GM19239 (cell line): ENCODE results near the gene TRAPPC4.
"Not testable (repeated sequence)": the region's sequence is repeated elsewhere in the genome, so short reads cannot be mapped to it uniquely, and the experiment has no call there.

ENCODE experiments used
- DNase-seq: peaks from one replicate; pipeline ENCODE4 v3.0.0; 2011; ENCODE audit warnings: low spot score; ENCODE audit not compliant: insufficient read length
- FAIRE-seq: peaks from 2 replicates; lab custom pipeline; 2011; peaks lifted over from hg19 to GRCh38; lab: Jason Lieb, UNC

TRAPPC4 gene, protein sequence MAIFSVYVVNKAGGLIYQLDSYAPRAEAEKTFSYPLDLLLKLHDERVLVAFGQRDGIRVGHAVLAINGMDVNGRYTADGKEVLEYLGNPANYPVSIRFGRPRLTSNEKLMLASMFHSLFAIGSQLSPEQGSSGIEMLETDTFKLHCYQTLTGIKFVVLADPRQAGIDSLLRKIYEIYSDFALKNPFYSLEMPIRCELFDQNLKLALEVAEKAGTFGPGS

DNA sequence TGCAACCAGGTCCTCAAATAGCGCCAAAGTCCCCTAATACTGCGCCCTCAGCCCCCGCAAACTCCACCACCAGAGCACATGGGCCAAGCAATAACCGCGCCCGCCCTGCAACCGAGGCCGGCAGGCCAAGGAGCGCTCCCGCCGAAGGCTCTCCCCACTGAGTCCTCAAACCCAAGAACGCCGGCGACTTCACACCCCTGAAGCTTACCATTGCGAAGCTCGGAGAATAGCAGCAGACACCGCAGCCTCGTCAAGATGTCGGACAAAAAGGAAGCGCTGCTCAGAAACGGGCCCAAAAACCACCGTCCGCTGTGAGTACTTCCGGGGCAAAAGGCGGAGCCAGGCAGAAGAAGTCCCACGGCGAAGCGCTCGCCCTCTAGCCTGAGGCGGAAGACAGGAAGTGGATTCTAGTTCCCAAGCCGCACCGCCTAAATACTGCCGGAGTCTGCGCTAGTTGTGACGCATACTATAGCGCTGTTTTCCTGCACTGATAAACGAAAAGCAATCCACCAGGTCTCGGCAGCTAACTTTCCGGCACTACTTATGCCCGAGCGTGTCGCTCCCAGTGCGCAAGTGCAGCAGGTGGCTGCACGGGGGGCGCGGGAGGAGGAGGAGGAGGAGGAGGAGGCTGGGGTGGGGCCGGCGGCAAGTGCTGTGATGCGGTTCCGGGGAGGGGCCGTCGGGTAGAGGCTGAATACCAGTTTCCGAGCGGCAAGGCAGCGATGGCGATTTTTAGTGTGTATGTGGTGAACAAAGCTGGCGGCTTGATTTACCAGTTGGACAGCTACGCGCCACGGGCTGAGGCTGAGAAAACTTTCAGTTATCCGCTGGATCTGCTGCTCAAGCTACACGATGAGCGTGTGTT is at the start of gene TRAPPC4, which contains the start of gene RPS25:
Gene TRAPPC4 (plus strand): TSS at position 693 of the 865 bp plus-strand sequence. CDS start 30 bp downstream, at position 723.
Gene RPS25 (minus strand): TSS at position 270 of the 865 bp plus-strand sequence. CDS start 59 bp downstream, at position 211.
- peak; percentile 94 for FAIRE-seq
- peak; percentile 88 for DNase-seq

DNA sequence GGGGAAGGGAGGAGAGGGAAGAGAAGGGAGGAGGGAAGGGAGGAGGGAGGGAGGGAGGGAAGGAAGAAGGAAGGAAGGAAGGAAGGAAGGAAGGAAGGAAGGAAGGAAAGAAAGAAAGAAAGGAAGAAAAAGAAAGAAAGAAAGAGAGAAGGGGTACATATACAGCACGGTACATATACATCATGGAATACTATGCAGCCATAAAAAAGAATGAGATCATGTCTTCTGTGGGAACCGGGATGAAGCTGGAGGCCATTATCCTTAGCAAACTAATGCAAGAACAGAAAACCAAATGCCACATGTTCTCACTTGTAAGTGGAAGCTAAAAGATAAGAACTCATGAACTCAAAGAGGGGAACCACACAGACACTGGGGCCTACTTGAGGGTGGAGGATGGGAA is 49.1 kb upstream of the TRAPPC4 start:
- DNase-seq, FAIRE-seq: not testable (repeated sequence)

DNA sequence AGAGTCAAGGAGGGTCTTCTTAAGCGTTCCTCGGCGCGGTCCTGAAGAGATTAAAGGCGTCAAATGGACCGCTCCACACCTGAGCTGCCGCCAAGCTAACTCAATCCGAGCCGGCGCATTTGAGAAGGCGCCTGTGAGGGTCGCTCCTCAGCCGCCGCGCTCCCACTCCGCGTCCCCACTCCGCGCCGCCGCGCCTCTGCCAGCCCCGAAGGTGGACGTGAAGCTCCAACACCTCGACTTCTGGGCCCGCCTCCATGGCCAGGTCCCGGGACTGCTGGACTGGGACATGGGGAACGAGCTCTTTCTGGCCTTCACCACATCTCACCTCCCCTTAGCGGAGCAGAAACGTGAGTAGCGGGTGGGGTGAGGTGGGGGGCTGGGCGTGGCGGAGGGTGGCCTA is 46.9 kb upstream of the TRAPPC4 start, which contains the start of gene FOXR1:
Gene FOXR1 (plus strand): TSS at position 116 of the 400 bp plus-strand sequence. CDS start 171 bp downstream, at position 287.
- FAIRE-seq, result no peak
- no peak for DNase-seq

DNA sequence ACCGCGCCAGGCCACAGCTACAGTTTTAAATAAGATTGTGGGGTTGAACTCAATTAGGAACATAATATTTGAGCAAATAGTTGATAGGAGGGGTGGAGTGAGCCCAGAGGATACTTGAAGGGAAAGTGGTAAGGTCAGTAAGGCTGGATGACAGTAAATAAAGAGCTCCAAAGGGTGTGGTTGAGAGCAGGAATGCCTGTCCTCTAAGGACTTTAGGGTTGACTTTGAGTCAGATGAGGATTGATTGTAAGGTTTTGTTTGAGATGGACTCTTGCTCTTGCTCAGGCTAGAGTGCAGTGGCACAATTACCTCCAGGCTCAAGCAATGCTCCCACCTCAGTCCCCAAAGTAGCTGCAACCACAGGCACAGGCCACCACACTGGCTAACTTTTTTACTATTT is 44.6 kb upstream of the TRAPPC4 start:
- FAIRE-seq, result no peak
- no peak for DNase-seq

DNA sequence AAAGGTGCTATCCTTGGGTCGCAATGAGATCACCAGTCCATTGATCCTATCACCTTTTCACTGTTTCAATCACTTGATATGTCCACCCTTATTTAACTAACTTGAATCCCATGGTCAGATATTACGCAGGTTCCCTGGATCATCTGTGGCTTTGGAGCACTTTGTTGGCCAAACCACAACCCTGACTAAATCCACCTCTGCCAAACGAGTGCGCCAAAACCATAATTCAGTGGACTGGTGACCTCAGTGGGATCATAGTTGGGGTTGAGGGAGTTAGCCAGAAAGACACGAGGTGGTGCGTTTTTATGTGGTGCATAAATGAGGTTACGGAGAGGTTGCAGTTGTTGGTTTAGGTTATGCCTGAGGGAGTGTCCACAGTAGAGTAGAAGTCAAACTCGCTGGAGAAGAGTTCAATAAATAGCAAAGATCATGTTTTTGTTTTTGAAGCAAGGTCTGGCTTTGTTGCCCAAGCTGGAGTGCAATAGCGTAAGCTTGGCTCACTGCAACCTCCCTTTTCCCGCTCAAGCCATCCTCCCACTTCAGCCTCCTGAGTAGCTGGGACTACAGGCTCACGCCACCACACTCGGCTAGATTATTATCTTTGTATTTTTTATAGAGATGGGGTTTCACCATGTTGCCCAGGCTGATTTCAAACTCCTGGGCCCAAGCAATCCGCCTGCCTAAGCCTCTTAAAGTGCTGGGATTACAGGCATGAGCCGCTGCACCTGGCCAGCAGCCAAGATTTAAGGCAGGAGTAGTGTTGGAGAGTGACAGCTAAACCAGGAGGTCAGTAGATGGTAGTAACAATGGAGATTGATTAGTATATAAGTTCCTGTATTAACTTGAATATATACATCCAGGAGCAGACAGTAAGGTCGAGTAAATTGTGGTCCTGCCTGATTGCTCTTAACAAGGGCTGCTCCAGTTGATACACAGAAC is 42.5 kb upstream of the TRAPPC4 start:
- DNase-seq, result no peak
- no peak for FAIRE-seq

DNA sequence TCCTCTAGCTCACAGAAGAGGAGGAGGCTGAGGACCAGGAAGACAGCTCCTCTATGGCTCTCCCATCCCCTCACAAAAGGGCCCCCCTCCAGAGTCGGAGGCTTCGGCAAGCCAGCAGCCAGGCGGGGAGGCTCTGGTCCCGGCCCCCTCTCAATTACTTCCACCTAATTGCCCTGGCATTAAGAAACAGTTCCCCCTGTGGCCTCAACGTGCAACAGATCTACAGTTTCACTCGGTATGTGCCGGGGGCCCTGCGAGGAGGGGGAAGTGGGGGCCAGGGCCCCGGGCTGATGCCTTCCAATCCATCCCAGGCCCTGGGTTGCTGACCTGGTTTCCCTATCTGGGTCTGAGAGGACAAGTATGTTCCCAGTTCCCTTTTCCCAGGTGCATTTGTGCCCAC is 39.1 kb upstream of the TRAPPC4 start:
- FAIRE-seq (no peak), DNase-seq (no peak)

DNA sequence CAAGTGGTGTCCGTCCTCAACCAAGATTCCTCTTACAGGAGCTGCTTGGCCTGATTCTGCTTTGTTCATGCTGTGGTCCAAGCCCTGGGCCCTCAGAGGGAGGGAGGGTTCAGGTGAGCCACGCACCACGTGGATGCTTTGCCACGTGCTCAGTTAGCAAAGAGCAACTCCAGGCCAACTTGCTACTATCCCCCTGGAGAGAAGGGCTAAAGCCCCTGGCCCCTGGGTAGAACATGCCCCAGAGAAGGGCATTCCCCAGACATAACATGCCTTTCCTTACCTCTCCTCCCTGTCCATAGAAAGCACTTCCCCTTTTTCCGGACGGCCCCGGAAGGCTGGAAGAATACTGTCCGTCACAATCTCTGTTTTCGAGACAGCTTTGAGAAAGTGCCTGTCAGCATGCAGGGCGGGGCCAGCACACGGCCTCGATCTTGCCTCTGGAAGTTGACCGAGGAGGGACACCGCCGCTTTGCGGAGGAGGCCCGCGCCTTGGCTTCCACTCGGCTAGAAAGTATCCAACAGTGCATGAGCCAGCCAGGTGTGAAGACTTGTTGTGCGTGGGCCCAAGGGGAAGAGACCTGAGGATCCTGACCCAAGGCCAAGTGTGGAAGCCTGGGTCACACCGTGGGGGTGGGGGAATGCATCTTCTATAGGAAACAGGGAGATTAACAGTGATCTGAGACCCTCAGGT is 38.2 kb upstream of the TRAPPC4 start:
- DNase-seq, result no peak
- FAIRE-seq, result no peak

DNA sequence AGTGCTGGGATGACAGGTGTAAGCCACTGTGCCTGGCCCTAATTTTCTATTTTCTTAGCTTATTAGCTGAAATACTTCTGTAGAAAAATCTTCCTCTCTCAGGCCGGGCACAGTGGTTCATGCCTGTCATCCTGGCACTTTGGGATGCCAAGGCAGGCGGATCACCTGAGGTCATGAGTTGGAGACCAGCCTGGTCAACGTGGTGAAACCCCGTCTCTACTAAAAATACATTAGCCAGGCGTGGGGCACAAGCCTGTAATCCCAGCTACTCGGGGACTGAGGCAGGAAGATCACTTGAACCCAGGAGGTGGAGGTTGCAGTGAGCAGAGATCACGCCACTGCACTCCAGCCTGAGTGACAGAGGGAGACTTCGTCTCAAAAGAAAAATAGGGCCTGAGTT is 34.2 kb upstream of the TRAPPC4 start:
- DNase-seq, FAIRE-seq: not testable (repeated sequence)

DNA sequence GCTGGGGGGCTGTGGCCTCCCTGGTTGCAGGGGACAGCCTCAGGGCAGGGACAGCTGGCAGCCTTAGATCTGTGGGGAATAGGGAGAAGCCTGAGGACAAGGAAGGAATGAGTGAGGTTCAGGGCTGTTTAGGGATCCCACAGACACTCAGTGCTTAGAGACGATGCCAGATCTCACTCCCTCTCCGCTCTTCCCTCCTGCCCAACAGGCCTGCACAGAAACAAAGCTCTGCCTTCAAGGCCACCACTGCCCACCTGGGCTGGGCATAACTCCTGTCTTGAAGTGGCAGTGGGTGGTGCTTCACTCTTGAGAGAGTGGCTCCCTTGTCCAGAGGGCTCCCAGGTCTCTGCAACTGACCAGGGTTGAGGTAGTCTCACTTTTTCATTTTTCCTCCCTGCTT is 33.7 kb upstream of the TRAPPC4 start:
- no peak for DNase-seq
- FAIRE-seq, result no peak

DNA sequence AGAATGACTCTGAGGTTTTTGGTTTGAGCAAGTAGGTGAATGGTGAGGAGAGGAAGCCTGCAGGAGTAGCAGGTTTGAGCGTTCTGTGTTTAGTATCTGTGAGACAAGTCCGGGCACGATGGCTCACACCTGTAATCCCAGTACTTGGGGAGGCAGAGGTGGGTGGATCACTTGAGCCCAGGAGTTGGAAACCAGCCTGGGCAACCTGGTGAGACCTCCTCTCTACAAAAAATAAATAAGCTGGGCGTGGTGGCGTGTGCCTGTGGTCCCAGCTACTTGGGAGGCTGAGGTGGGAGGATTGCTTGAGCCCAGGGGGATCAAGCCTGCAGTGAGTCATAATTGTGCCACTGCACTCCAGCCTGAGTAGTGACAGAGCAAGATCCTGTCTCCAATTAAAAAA is 30.3 kb upstream of the TRAPPC4 start:
- FAIRE-seq (no peak), DNase-seq (no peak)

DNA sequence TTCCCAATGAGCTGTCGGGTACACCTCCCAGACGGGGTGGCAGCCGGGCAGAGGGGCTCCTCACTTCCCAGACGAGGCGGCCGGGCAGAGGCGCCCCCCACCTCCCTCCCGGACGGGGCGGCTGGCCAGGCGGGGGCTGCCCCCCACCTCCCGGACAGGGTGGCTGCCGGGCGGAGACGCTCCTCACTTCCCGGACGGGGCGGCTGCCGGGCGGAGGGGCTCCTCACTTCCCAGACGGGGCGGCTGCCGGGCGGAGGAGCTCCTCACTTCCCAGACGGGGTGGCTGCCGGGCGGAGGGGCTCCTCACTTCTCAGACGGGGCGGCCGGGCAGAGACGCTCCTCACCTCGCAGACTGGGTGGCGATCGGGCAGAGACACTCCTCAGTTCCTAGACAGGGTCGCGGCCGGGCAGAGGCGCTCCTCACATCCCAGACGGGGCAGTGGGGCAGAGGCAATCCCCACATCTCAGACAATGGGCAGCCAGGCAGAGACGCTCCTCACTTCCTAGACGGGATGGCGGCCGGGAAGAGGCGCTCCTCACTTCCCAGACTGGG is 27.0 kb upstream of the TRAPPC4 start:
- DNase-seq, FAIRE-seq: not testable (repeated sequence)

DNA sequence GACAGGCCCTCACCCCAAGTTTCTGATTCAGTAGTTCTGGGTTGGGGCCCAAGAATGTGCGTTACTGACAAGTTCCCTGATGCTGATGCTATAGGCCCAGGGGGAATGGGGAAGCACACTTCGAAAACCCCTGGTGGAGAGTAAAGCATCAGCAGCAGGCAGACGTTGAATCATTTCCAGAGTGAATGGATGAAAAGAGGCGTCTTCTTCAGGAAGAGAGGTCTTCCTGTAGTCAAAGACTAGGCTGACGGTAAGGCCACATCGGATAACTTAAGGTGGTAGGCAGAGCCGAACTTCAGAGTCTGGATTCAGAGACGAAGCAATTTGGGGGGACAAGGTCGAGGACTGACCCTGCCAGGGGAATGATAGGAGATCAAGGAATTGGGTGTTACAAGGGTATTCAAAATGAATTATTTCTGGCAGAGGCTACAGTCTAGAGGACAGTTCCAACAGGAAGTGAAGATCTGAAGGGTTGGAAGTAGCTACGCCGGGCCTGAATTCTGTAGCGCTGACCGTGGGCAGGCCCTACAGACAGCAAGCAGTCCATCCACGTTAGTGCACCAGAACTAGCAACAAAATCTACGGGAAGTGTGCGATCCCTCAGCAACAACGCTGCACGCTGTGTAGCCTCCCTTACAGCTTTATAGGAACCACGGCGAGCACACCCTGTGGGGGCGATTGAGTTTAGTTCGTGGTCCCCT is 21.5 kb upstream of the TRAPPC4 start:
- peak; percentile 92 for FAIRE-seq
- DNase-seq, result peak; percentile 78

DNA sequence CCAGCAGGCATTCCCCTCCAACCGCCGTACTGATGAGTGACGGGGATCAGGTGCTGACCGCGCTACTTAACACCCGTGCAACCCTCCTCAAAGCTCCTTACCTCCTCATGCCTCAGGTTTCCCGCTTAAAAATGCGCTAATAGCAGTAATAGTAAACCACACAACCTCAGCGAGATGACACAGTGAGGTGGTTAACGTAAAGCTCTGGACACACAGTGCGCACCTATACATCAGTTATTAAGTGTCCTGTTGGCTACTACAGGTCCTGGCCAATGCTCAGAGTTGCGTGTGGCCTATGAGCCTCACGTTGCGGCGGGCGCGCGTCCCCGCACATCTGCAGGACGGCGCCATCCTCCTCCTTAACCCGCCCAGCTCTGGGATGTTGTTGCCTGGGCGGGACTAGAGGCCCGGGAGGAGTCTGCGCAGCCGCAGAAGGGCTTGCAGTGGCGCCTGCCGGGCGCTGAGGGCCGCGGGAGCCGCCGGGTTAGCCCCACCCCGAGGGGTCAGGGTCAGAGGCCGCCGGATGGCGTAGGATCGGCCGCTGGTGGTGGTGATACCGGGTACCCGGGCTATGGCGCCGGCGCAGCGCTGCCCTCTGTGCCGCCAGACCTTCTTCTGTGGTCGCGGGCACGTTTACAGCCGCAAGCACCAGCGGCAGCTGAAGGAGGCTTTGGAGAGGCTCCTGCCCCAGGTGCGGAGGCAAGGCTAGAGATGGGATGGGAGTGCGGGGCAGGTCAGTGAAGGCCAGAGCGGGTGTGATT is 20.8 kb upstream of the TRAPPC4 start, which contains the start of gene CENATAC:
Gene CENATAC (plus strand): TSS at position 512 of the 761 bp plus-strand sequence. CDS start 60 bp downstream, at position 572.
- DNase-seq, result peak; percentile 97
- peak; percentile 88 for FAIRE-seq

DNA sequence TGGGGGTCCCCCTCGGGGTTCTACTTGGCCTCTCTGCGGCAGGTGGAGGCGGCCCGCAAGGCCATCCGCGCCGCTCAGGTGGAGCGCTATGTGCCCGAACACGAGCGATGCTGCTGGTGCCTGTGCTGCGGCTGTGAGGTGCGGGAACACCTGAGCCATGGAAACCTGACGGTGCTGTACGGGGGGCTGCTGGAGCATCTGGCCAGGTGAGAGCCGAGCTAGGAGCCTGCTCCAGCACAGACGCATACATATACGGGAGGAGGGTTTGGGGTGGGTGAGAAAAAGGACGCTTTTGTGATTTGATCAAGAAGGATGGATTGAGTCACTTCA is 20.2 kb upstream of the TRAPPC4 start:
- no peak for DNase-seq
- peak; percentile 56 for FAIRE-seq

DNA sequence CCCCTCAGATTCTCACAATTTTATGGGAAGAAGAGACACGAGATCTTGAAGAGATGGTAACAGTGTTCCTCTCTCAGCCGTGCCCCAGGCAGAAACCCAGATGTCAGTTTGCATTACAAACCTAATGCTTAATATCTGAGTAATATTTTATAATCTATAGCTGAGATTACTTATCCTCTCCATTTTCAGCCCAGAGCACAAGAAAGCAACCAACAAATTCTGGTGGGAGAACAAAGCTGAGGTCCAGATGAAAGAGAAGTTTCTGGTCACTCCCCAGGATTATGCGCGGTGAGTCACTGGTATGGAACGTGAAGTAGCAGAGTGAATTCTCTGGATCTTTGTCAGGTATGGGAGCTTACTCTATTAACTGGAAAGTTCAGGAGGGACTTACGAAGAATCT is 19.7 kb upstream of the TRAPPC4 start:
- FAIRE-seq (no peak), DNase-seq (no peak)

DNA sequence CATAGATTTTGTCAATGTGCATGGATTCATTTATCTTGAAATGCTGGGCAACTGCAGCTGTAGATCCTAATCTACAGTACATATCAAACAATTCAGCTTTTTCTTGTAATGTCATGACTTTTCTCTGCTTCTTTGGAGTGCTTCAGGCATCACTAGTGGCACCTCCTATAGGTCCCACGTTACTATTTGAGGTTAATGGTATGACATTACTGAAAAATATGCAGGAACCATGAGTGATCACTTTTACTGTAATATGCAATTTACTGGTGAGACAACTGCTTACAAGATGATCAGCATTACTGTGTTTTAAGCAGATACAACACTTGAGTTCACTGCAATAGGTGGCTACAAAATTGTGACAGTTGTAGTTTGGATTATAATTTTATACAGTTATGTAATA is 17.7 kb upstream of the TRAPPC4 start:
- FAIRE-seq (no peak), DNase-seq (no peak)

DNA sequence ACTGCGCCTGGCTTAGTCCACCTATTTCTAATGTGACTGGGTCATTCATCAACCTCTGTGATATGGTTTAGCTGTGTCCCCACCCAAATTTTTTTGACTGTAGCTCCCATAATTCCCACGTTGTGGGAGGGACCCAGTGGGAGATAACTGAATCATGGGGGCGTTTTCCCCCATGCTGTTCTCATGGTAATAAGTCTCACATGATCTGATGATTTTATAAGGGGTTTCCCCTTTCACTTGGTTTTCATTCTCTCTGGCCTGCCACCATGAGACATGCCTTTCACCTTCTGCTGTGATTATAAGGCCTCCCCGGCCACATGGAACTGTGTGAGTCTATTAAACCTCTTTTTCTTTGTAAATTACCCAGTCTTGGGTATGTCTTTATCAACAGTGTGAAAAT is 11.9 kb upstream of the TRAPPC4 start:
- FAIRE-seq, result no peak

DNA sequence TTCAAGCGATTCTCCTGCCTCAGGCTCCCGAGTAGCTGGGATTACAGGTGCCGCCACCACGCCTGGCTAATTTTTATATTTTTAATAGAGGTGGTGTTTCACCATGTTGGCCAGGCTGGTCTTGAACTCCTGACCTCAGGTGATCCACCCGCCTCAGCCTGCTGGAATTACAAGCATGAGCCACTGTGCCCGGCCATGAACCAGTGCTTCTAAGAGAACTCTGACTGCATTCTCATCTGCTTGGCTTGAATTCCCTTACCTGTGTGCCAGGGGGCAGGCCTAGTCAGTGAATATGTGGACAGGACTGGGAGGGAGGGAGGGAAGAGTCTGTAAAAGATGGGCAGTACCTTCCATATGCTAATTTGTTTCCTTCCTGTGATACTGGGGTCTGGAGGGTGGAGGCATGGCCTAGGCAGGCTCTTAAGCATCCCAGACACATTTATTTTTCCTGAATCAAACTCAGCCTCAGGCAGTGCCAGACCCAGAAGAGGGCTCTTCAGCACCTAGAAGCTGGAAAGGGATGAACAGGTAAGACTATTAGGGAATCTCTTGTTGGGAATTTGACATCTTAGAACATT is 7.0 kb upstream of the TRAPPC4 start:
- FAIRE-seq, result no peak

More for the DNA sequence above, 11.9 kb upstream of the TRAPPC4 start:
- DNase-seq, result no peak

More for the DNA sequence above, 7.0 kb upstream of the TRAPPC4 start:
- no peak for DNase-seq
